ENCODE measurements around the gene SUGCT. TPM values are rescaled to one million over a fixed set of nuclear protein-coding genes. Genes with fewer than 3 reads are reported as not detected.
"Not testable (repeated sequence)": the region's sequence is repeated elsewhere in the genome, so short reads cannot be mapped to it uniquely, and the experiment has no call there.

The SUGCT gene
- total RNA-seq, 3 donors from 2014 or later (not counting 1 experiment from before 2014, with no cell fraction given): 0.40 to 0.59 TPM; not detected in 1

DNA sequence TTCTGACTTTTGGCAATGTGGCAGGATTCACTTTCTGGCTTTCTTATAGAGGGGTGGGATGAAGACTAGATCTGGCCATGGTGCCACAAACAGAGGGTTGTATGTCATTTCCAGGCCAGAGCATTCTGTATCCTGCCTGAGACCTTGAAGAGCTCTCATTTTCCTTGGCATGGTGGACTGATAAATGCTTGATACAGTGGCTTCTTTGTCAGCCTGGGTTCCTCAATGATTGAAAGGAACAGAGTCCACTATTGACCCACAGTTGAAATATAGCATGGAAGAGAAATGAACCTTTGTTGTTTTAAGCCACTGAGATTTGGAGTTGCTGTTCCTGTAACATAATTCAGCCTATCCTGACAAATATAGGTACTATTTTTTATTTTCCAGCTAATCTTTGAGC lies 462.7 kb downstream of the SUGCT start:
- H3K27me3 ChIP-seq (ENCODE audit: control insufficient read depth, insufficient read depth, low read length): no peaks in the 10 kb centered on the region
- ATAC-seq (no peak), DNase-seq (no peak)
- no peaks in the 10 kb centered on the region for H3K4me1 ChIP-seq (ENCODE audit: control insufficient read depth, insufficient read depth, low read length)
- H3K9me3 ChIP-seq (ENCODE audit: control insufficient read depth, insufficient read depth, low read length): no peaks in the 10 kb centered on the region
- intact Hi-C loops (cut with micrococcal nuclease): no loop called here
- H3K36me3 ChIP-seq (ENCODE audit: control insufficient read depth, insufficient read depth, low read length): no peaks in the 10 kb centered on the region
- H3K4me3 ChIP-seq (ENCODE audit: low read length): no peak overlapping the region
- no peaks in the 10 kb centered on the region for H3K36me3 Mint-ChIP-seq
- no peak overlapping the region for H3K4me3 Mint-ChIP-seq
- H3K27me3 Mint-ChIP-seq (ENCODE audit: low read depth in 2 of 2): no peaks in the 10 kb centered on the region
- H3K9me3 Mint-ChIP-seq: peaks cover 0 to 2% of the 10 kb centered on the region in 2 donors
- H3K27ac ChIP-seq (ENCODE audit: low read length): no peak overlapping the region
- H3K27ac Mint-ChIP-seq: no peak overlapping the region
- TF ChIP-seq, protein P1, sequence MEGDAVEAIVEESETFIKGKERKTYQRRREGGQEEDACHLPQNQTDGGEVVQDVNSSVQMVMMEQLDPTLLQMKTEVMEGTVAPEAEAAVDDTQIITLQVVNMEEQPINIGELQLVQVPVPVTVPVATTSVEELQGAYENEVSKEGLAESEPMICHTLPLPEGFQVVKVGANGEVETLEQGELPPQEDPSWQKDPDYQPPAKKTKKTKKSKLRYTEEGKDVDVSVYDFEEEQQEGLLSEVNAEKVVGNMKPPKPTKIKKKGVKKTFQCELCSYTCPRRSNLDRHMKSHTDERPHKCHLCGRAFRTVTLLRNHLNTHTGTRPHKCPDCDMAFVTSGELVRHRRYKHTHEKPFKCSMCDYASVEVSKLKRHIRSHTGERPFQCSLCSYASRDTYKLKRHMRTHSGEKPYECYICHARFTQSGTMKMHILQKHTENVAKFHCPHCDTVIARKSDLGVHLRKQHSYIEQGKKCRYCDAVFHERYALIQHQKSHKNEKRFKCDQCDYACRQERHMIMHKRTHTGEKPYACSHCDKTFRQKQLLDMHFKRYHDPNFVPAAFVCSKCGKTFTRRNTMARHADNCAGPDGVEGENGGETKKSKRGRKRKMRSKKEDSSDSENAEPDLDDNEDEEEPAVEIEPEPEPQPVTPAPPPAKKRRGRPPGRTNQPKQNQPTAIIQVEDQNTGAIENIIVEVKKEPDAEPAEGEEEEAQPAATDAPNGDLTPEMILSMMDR (IDR thresholded peaks at IDR 0.05): no peak
- peaks cover 9 to 14% of the 10 kb centered on the region in 2 donors for H3K4me1 Mint-ChIP-seq

DNA sequence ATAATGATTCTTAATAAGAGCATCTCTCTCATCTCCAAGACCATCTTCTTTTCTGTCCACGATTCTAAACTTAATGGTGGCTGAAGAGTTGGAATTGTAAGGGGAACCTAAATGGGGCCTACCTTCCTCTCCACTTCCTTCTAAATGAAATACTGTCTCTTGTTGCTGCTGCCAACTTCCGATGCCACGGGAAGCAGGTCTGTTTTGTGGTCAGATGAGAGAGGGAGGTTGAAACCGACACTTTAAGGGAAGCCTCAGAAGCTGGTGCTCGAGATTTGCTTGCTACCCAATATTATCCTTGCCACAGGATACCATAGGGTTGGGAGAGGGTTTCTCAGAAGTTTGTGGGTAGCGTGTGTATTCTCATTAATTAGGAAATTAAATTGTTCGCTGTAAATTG lies 464.1 kb downstream of the SUGCT start:
- H3K36me3 Mint-ChIP-seq: no peaks in the 10 kb centered on the region
- TF ChIP-seq, protein P1 (IDR thresholded peaks at IDR 0.05): no peak
- H3K36me3 ChIP-seq (ENCODE audit: control insufficient read depth, insufficient read depth, low read length): no peaks in the 10 kb centered on the region
- intact Hi-C loops (cut with micrococcal nuclease): no loop called here
- no peaks in the 10 kb centered on the region for H3K27me3 Mint-ChIP-seq (ENCODE audit: low read depth in 2 of 2)
- H3K27ac Mint-ChIP-seq: no peak overlapping the region
- H3K4me1 ChIP-seq (ENCODE audit: control insufficient read depth, insufficient read depth, low read length): no peaks in the 10 kb centered on the region
- H3K4me3 Mint-ChIP-seq: no peak overlapping the region
- peaks cover 9 to 14% of the 10 kb centered on the region in 2 donors for H3K4me1 Mint-ChIP-seq
- H3K27me3 ChIP-seq (ENCODE audit: control insufficient read depth, insufficient read depth, low read length): no peaks in the 10 kb centered on the region
- no peak for ATAC-seq
- peak in 1 of 2 donors; percentile 1 for DNase-seq
- no peaks in the 10 kb centered on the region for H3K9me3 ChIP-seq (ENCODE audit: control insufficient read depth, insufficient read depth, low read length)
- H3K4me3 ChIP-seq (ENCODE audit: low read length): no peak overlapping the region
- no peak overlapping the region for H3K27ac ChIP-seq (ENCODE audit: low read length)
- 5% methylated on average over 5 of the region's 7 CpGs for WGBS (ENCODE audit: insufficient coverage)
- peaks cover 0 to 2% of the 10 kb centered on the region in 2 donors for H3K9me3 Mint-ChIP-seq

DNA sequence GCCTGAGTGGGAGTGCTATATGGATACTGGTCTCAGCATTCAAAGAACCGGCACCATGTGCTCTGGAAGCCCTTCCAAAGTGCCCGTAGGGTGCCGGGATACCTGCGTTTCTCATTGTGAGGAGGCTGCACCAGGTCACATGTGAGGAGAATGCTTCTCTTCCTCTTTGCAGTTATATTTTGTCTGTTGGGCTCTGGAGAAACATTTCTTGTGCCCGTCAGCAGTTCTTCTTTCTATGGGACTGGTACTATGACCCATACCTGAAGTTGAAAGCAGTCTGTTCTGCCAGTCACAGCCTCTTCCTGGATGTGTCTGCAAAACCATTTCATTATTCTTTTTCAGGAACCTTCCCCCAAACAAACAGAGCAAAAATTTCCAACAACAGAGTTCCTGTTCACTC lies 465.0 kb downstream of the SUGCT start:
- H3K27ac ChIP-seq (ENCODE audit: low read length): no peak overlapping the region
- no peaks in the 10 kb centered on the region for H3K36me3 ChIP-seq (ENCODE audit: control insufficient read depth, insufficient read depth, low read length)
- DNase-seq (no peak), ATAC-seq (peak in 1 of 3 donors; percentile 27)
- Mint-ChIP-seq H3K4me3 (no peak overlapping the region), H3K4me1 (peaks cover 9 to 14% of the 10 kb centered on the region in 2 donors), H3K9me3 (peaks cover 0 to 2% of the 10 kb centered on the region in 2 donors), H3K36me3 (no peaks in the 10 kb centered on the region), H3K27ac (no peak overlapping the region), H3K27me3 (ENCODE audit: low read depth in 2 of 2) (no peaks in the 10 kb centered on the region)
- H3K4me1 ChIP-seq (ENCODE audit: control insufficient read depth, insufficient read depth, low read length): no peaks in the 10 kb centered on the region
- no peak overlapping the region for H3K4me3 ChIP-seq (ENCODE audit: low read length)
- H3K27me3 ChIP-seq (ENCODE audit: control insufficient read depth, insufficient read depth, low read length): no peaks in the 10 kb centered on the region
- no peaks in the 10 kb centered on the region for H3K9me3 ChIP-seq (ENCODE audit: control insufficient read depth, insufficient read depth, low read length)
- TF ChIP-seq, protein P1 (IDR thresholded peaks at IDR 0.05): no peak
- 63% methylated on average over 5 of the region's 5 CpGs for WGBS (ENCODE audit: insufficient coverage)
- intact Hi-C loops (cut with micrococcal nuclease): no loop called here

DNA sequence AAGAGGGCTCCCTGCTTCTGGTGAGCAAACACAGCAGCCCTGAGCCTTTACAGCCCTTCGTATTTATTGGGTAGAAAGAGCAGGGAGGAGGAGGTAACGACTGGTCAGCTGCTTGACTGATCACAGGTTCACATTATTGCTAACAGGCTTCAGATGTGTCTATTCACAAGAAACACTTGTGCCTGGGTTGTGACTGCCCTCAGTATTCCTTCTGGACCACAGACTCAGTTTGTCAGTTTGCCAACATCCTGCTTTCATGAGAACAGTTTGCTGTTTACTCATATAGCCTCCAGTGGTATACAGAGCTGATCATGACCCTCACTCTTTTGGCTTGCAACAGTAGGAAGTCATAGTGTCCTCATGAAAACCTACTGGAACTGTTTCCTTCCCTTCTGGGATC lies 467.5 kb downstream of the SUGCT start:
- DNase-seq; H3K4me3 Mint-ChIP-seq; H3K9me3 ChIP-seq (ENCODE audit: control insufficient read depth, insufficient read depth, low read length); H3K27me3 ChIP-seq (ENCODE audit: control insufficient read depth, insufficient read depth, low read length); H3K4me1 ChIP-seq (ENCODE audit: control insufficient read depth, insufficient read depth, low read length); ATAC-seq; H3K36me3 ChIP-seq (ENCODE audit: control insufficient read depth, insufficient read depth, low read length); H3K27ac Mint-ChIP-seq; H3K9me3 Mint-ChIP-seq; H3K36me3 Mint-ChIP-seq; H3K27ac ChIP-seq (ENCODE audit: low read length); H3K4me3 ChIP-seq (ENCODE audit: low read length); intact Hi-C loops (cut with micrococcal nuclease); H3K27me3 Mint-ChIP-seq (ENCODE audit: low read depth in 2 of 2): not testable (repeated sequence)
- peaks cover 9 to 19% of the 10 kb centered on the region in 2 donors for H3K4me1 Mint-ChIP-seq
- 100% methylated on average over 2 of the region's 2 CpGs for WGBS (ENCODE audit: insufficient coverage)
